NCI-H774 (cell line): ENCODE results near the gene PCSK9.

Source experiments
- DNase-seq: peaks from one replicate; lab custom pipeline; 2025; lab: John Stamatoyannopoulos, UW

Gene PCSK9

DNA sequence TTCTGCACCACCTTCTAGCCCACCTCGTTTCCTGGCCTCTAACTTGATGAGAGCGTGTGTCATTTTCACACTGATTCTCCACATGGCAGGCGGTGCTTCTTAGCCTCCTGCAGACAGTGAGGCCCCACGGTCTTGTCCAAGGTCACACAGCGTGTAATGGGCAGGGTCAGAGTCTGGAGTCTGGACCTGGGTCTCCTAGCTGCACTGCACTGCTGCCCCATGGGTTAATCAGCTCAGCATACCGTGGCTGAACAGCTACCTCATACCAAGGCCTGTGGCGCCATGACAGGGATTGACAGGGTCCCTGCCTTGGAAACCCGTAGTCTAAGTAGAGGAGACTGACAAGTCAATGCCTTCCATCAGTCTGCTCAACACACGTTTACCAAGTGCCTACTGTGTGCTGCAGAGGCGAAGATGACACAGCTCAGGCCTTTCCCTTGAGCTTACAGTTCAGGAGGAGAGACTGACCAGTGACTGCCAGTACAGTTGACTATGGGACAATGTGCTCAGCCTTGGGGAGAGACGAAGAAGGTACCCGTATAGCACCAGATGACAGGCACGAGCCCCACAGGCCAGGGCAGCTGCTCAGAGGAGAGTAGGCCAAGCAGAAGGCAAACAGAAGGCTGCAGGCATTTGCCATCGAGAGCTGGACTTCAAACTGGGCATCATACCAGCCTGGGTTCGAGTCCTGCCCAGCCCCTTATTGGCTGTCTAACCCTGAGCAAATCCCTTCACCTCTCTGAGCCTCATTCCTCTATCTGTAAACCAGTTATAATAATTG lies 5.5 kb downstream of the PCSK9 start:
- DNase-seq: no peak

GRCh38 chr1:55045430-55045829 lies 6.1 kb downstream of the PCSK9 start:
- DNase-seq: no peak

- no peak for DNase-seq
Measured at GRCh38 chr1:55046871-55047270, 7.5 kb downstream of the PCSK9 start.

- DNase-seq: no peak
Measured at GRCh38 chr1:55047611-55048010, 8.3 kb downstream of the PCSK9 start.

DNA sequence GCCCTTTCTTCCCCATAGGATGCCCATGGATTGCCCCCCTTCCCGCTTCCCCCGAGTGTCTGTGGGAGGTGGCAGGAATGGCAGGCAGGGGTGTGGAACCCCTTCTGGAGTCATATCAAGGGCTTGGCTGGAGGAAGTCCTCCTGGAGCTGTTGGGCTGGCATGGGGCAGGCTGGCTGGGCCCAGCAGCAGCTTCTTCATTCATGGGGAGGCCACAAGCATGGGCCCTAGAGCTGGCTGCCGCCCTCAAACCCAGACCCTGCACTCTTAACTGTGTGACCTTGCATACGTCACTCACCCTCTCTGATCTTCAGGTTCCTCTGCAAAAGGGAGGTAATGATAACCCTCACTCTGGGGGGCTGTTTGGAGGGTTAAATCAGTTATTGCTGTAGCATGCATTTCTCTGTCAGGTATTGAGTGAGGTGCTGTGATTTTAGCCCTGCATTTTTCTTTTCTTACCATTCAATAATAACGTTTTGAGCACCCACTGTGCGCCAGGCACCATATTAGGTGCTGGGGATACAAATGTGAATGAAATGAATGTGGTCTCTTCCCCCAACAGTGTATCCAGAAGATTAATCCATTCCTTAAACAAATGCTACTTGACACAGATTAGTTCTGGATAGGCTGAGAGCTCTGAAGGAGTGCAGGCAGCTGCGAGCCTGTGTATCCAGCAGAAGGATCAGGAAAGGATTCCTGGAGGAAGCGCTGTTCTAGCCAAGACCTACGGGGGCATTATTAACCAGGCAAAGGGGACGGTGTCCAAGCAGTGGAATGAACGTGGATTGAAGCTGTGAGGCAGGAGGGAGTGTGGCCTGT lies 9.3 kb downstream of the PCSK9 start:
- no peak for DNase-seq

DNA sequence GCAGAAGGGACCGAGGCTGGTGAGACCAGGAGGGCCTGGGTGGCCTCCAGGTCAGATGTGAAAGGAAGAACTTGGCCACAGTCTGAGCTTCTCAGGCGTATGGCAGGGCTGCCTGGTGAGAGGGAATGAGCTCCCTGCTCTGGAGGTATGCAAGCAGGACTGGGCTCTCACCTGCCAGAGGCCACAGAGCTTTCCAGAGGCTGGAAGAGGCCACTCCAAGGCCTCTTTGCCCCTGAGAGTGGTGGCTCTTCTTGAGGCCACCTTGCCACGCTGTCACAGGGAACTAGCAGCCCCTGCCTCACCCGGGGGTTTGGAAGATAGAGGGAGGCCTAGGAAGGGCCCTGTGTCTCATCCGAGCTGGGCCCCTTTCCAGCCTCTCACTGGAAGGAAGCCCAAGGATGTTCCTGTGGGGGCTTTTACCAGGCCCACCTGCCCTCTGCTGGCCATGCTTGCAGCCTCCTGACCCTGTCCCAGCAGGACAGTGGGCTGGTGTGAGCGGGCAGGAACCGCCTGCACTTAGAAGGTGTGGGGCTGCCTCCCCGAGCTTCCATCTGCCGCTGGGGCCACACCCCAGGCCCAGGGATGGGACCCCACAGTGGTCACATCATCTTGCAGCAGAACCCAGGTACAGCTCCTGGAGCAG lies 10.0 kb downstream of the PCSK9 start:
- DNase-seq: no peak

- no peak for DNase-seq
Measured at GRCh38 chr1:55049914-55050278, 10.5 kb downstream of the PCSK9 start.

- DNase-seq: no peak
Measured at GRCh38 chr1:55050283-55050682, 10.9 kb downstream of the PCSK9 start.

GRCh38 chr1:55051169-55051568 lies 11.8 kb downstream of the PCSK9 start:
- DNase-seq: no peak

GRCh38 chr1:55051621-55052020 lies 12.3 kb downstream of the PCSK9 start:
- DNase-seq: no peak

- no peak for DNase-seq
Measured at GRCh38 chr1:55052221-55053142, 13.1 kb downstream of the PCSK9 start.

GRCh38 chr1:55053265-55053954 lies 14.1 kb downstream of the PCSK9 start:
- no peak for DNase-seq

- DNase-seq: no peak
Measured at GRCh38 chr1:55054396-55054795, 15.0 kb downstream of the PCSK9 start.

- no peak for DNase-seq
Measured at GRCh38 chr1:55055084-55055882, 15.9 kb downstream of the PCSK9 start.

DNA sequence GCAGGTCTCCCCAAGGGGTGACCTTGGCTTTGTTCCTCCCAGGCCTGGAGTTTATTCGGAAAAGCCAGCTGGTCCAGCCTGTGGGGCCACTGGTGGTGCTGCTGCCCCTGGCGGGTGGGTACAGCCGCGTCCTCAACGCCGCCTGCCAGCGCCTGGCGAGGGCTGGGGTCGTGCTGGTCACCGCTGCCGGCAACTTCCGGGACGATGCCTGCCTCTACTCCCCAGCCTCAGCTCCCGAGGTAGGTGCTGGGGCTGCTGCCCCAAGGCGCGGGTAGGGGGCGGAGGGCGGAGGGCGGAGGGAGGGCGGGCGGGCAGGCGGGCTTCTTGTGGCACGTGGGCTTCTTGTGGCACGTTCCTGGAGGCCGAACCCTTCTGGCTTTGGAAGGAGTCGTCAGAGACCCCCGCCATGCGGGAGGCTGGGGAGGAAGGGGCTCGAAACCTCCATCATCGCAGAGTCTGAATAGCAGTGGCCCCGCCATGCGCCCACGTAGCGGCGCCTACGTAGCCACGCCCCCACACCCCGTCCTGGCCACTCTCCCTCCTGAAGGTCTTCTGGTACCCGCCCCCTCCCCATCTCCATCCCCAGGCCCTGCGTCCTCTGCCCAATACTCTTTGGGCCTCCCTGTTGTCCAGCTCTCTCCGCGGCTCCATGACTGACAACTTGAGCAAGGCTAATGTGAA lies 16.7 kb downstream of the PCSK9 start:
- DNase-seq: no peak

- no peak for DNase-seq
Measured at GRCh38 chr1:55056632-55056992, 17.3 kb downstream of the PCSK9 start.

DNA sequence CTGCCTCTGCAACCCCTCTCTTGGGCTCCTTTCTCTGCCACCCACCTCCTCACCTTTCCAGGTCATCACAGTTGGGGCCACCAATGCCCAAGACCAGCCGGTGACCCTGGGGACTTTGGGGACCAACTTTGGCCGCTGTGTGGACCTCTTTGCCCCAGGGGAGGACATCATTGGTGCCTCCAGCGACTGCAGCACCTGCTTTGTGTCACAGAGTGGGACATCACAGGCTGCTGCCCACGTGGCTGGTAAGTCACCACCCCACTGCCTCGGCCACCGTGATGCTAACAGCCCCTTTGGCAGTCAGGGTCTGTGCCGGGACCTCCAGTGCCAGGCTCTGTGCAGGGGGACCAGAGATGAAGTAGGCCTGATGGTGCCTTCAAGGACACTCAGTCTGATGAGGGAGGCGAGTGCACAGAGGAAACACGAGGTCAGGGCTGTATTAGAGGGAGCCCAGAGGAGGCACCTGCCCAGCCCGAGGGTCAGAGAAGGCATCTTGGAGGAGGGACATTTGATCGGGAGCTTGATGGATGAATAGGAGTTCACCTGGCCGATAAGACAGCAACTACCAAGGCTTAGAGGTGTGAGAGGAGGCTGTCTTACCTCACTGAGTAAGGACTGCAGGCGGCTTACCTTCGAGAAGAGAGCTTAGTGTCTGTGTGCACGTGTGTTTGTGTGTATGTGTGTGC lies 18.1 kb downstream of the PCSK9 start:
- DNase-seq: no peak

GRCh38 chr1:55057956-55058298 lies 18.6 kb downstream of the PCSK9 start:
- no peak for DNase-seq
